GM19463 (cell line): ENCODE data around the gene TMEM131L.

Experiments used
- ATAC-seq: cut with Tn5 transposase; IDR thresholded peaks from one replicate; pipeline ENCODE4 v1.9.1; 2021; ENCODE audit warnings: mild to moderate bottlenecking, moderate library complexity; ENCODE audit not compliant: unreplicated experiment

The TMEM131L gene

DNA sequence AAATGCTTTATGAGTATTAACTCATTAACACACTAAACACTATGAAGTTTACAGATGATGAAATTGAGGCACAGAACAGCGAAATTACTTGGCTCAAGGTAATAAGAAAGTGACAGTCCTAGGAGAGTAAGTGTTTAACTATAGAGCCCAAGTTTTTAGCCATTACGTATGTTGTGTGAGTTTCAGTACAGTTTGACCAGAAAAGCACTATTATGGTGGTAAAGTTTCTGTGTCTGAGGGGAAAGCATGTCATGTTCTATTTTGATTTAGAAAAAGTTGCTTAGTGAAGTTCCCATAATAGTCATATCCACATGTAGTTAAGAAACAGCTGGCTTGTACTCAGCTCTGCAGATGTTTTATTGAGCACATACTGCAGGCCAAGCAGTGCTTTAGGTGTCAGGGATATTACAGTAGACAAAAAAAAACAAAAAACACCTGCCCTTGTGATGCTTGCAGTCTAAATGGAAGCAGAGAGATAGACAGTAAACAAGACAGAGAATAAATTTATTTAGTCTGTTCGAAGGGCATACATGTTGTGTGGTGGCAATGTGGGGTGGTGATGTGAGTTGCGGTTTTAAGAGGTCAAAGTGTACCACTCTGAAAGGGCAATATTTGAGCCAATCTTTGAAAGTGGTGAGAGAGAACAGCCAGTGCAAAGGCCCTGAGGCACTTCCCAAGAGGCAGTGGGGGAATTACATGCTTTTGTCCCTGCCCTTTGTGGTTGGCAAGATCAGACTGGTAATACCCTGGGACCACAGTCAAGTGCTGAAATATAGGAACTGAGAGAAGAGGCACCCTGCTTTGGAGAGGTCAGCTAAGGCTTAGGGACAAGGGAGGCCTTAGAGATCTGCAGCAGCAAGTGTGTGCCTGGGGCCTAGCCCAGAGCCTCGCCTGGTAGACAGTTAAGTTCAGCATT is 6.2 kb downstream of the TMEM131L start:
- ATAC-seq: peak; percentile 40

DNA sequence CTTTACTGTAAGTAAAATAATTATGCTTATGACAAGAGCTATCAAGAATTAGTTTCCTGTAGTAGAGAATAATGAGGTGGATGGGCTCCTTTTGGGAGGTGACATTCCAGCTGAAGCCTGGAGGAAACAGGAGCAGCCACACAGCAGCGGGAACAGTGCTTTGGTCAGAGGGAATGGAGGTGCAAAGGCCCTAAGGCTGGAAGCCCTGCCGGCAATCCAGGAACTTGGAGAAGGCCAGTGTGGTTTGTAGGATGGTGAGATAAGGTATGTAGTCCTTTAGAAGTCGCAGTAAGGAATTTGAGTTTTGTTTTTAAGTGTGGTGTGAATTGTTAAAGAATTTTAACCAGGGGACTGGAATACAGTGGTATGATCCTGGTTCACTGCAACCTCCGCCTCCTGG is 8.1 kb downstream of the TMEM131L start:
- ATAC-seq: no peak

DNA sequence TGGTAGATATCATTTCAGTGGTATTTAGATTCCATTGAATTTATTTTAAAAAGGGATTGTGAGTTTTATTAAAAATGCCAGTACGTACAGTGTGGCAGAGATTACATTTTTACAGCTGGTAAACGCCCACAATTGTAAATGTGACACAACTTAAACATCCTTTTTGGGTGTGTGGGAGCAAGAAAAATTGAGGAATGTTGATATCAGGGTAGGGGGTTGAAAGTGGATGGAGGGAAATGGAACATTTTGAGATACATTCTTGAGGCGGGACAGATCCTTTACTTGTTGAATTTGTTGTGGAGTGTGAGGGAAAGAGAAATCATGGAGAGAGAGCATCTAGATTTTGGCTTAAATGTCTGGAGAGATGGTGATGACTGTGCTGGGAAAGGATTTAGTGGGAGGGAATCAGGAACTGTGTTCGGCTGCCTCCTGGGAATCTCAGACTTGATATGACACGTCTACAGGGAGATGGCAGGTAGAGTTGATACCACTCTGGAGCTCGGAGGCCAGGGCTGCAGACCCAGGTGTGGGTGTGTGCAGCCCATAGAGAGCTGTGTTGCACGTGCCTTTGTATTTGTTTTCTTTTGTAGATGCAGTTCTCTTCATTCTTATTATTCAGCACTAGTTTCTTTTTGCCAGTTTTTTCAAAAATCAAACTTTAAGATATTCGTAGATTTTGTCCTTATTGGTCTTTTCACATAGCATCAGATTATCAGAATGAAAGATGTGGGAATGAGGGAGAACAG is 10.8 kb downstream of the TMEM131L start:
- no peak for ATAC-seq

DNA sequence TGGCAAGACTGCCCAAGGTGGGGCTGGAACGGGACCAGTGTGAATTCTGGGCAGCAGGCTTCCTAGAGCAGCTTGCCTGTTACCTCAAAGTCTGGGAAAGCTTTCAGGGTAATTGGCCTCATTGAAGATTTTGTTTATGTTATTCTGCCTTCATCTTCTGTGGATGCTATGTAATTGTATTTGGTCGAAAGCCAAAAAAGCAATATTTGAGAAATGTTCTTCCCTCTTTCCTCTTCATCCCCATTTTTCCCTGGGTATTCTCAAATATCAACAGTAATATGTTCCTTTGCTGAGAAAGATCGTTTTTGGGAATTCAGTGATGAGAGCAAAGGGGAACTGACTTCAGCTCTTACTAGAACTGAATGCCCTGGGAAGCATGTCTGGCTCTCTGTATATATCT is 12.9 kb downstream of the TMEM131L start:
- ATAC-seq: no peak

DNA sequence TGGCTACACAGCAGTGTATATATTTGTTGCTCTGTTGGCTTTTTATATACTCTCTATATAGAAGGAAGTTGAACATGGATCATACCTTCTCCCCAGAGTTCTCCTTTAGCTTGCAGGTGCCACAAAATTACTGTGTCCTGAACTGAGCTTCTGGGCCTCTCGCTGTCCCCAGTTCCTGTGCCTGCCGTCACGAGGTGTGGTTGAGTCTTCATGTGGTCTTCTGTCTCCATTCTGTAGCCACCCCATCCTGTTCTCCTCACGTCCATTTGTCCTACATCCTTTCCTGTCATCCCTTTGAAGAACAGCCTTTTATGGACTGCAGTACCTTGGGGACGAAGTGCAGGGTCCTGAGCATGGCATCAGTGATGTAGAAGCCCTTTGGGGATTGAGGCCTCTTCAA is 14.5 kb downstream of the TMEM131L start:
- no peak for ATAC-seq

DNA sequence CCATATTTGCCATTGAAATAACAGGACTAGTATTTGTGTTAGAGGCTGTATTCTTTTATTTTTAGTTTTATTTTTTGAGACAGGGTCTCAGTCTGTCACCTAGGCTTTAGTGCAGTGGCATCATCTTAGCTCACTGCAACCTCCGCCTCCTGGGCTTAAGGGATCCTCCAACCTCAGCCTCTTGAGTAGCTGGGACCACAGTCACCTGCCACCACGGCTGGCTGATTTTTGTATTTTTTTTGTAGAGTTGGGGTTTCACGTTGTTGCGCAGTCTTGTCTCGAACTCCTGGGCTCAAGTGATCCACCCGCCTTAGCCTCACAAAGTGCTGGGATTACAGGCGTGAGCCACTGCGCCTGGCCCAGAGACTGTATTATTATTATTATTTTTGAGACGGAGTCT is 15.3 kb downstream of the TMEM131L start:
- no peak for ATAC-seq

DNA sequence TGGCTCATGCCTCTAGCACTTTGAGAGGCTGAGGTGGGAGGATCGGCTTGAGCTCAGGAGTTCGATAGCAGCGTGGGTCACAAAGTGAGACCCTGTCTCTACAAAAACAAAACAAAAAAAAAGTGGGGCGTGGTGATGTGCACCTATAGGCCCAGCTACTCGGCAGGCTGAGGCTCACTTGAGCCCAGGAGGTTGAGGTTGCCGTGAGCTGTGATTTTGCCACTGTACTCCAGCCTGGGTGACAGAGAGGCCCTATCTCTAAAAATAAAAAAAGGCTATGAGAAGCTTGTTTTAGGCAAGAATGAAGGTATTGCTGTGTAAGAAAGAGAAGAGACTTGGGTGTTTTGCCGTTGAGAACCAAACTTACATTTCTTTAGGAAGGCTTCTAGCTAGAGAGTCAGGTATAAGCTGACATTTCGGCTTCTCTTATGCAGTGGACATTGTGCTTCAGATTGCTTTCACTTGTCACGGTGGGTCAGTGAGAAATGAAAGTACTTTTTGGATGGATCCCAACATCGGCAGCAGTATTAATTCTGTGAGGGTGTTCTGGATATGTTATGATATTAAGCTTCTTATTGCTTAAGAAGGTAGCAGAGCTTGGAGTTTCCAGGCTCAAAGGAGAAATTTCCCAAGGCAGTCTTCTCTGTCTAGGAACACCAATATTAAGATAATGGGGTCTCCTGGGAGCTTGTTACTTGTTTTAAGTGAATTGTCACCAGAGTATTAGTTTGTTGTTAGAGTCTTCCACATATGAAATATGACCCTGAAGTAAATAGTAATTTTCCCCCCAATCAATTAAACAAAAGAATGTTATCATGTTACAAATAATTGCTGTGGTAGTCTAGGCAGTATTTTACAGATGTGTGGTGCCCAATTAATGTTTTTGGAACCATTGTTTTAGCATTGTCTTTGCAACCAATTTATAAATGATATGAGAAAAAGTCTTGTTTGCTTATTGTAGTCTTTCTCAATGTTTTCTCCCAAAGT is 17.6 kb downstream of the TMEM131L start:
- no peak for ATAC-seq

DNA sequence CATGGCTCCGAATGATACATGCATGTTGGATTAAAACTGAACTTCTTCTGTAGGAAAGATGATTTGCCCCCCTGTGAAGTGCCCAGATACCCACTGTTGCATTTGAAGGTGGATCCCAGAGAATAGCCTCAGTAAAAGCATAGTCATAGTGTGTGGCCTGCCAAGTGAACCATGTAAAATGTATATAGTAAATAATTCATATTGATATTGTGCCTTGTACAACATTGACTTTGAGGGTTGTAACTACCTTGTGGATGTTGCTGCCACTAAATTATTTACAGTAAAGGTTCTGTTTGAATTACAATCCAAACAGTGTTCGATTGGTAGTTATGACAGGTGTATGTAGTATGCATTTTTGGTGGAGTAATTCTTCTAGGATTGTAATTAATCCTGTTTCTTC is 19.2 kb downstream of the TMEM131L start:
- no peak for ATAC-seq

DNA sequence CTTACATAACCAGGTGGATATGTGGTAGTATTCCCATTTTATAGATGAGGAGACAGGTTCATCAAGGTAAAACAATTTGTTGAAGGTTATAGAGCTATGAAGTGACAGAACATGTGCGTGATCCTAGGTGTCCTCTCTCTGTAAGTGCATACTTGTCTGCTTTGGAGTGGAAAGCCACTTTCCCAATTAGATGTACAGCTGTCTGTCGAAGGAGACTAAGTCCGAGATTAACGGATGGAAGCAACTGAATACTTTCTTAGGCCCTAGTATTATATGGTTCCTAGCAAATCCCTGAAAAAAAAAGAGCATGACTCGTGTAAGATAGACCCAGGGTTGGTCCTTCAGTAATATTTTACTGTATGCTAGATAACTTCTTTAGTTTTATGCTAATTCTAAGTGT is 19.7 kb downstream of the TMEM131L start:
- no peak for ATAC-seq

DNA sequence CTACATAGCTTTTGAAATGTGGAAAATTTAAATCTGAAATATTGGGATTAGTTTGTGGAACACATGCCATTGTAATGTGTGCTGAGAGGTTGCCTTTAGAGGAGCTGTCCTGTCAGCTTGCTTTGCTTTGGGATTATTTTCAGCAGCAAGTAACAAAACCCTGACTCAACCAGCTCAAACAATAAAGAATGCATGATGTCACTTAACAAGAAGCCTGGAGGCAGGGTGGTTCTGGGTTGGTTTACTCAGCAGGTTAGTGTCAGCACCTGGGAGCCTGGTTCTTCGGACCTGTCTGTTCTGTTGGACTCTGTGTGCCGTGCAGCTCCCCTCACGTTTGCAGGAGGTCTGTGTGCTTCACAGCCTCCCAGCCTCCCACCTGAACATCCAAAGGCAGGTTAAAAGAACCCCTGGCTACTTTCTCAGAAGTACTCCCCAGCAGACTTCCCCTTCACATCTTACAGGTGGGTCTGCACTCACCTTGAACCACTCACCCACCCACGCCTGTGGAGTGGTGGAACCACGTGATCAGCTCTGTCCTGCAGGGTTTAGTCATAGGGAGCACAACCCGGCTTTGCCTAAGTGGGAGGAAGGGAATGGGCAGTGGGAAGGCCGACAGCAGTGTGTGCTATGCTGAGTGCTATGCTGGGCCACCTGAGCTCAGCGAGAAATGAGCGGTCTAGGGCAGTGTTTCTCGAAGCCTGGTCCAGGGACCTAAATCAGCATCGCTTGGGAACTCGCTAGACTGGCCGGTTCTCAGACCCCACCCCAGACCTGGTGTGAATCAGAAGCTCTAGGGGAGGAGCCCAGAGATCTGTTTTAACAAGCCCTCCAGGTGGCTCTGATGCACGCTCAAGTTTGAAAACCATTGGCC is 20.4 kb downstream of the TMEM131L start:
- no peak for ATAC-seq

DNA sequence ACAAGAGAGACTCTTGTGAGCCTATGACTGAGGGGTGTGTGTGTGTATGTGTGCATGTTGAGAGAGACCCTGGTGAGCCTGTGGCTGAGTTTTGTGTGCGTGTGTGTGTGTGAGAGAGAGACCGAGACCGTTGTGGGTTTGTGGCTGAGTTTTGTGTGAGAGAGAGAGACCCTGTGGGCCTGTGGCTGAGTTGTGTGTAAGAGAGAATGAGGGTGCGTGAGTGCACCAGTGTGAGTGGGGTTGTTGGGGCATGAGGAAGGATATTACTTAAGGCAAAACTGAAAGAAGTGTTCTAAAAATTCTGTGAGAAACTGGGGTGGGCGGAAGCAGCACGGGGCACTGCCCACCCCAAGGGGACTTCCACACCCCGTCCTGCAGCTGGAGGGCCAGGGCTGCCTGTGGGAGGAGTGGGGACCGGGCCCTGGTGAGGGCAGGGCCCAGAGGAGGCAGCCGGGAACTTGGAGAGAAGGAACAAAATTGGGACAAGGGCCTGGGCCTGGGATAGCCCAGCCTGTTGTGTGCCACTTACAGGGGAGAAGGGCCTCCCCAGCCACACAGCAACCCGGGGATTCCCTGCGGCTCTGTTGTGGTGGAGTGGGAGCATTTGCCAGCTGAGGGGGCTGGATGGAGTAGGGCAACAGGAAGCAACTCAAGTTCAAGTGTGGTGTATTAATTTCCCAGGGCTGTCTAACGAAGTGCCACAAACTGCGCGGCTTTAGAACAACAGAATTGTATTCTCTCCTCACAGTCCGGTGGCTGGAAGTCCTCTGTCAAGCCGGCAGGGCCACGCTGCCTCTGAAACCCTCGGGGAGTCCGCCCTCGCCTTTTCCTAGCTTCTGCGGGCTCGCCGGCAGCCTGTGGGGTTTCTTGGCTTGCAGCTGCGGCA is 22.1 kb downstream of the TMEM131L start:
- peak; percentile 52 for ATAC-seq

DNA sequence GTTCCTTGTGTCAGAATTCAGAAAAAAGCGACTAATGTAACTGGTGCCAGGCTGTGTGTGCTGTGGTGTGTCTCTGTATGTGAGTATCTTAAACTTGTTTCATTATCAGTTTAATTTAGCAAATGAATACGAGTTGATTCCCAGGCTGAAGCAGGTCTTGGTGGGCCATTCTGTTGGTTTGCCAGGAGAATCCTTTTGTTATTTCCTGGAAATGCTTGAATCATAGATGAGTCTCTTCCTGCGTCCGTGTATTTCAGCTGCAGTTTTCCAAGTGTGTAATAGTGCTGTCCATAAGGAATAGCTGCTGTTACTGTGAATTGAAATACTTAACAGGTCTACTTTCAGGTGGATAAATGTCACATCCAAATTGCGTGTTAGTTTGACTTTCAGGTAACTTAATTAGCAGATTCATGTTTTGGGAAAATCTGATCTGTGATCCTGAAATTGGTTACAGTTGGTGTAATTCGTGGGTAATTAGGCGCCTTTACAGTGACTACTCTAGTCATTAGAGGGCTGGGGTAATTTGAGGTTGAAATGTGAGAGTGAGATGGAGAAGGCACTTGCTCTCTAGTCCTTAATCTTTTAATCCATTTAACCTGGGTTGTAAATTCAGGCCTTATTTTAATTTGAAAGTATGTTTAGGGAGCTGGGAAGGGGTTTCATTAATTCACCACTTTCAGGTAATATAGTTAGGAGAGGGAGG is 23.8 kb downstream of the TMEM131L start:
- ATAC-seq: no peak

DNA sequence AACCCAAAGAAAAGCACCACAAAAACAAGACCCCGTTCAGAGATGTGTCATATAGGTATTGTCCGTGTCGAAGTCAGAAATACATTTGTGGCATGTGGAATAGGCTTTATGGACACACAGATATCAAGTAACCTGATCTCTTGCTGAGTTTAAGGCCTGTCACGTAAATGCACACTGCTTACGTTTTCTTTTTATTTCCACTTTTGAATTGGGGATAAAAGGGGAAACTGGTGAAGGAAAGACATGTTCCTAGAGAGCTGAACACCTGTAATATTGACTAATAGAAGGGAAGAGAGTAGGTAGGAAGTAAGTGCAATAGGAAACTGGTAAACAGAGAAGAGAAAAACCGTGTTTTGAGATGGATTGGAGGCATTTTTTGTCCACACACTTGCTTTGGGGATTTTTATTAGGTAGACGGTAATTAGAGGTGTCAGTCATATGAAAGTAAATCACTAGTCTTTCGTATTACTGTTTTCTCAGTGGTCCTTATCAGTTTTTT is 24.9 kb downstream of the TMEM131L start:
- ATAC-seq: no peak

DNA sequence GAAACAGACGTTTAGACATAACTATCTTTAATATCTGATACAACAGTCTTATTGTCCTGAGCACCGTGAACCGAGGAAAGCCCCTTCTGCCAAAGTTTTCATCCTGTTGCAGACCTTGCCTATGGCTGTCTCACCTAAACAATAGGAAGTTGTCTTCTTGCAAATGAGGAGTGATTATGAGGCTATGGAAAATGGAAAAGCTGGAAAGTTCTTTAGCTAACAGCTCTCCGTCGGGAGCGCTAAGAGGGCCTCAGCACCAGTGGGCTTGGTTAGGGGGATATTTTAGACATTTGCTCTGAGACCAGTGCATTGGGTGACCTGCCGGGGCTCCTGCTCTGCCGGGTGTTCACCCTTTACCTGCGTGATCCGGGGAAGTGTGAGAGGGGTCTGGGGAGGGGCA is 28.4 kb downstream of the TMEM131L start:
- ATAC-seq: no peak

DNA sequence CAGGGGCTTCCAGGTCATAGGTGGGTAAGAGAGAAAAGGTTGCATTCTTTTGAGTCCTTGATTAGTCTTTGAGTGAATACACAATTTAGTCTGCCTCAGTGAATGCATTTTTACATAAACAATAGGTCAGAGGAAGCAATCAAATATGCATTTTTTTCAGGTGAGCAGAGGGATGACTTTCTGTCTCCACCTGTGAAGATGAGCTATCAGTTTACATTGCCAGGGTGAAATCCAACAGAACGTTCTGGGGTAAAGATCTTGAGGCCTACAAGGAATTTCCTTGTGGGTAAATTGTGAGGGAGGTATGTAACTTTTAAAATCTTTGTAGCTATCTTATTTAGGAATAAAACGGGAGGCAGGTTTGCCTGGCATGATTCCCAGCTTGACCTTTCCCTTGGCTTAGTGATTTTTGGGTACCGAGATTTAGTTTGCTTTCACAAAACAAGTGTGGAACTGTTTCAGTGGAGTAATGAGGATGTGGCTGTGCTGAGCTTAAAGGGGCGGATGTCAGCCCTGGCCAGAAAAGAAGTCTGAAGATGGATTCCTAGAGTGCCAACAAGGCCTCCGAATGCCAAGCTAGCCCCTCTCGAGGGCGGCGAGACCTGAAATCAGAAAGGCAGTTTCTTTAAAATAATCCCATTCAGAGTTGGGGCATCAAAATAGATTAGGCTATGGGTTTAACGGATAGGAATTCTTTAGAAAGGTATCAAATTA is 29.5 kb downstream of the TMEM131L start:
- no peak for ATAC-seq

DNA sequence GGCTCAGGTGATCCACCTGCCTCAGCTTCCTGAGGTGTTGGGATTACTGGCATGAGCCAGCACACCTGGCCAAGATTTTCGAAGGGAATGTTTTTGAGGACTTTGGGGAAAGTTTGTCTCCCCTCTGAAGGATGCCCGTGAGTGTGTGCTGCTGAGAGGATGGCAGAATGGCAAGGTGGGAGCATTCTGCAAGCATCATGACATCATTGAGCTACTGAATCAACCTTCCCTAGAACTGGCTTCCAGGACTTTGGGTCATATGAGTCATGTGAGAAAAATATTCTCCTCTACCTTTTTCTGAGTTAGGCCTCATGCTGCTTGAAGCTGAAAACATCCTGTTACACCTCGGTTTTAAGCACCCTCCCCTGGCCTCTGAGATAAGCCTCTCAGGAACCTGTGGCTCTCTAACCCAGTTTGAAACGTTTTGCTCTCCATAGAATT is 31.0 kb downstream of the TMEM131L start:
- peak; percentile 33 for ATAC-seq
